B cell (primary cell): Measurements from ENCODE around the gene QRFP. TPM values are rescaled to one million over a fixed set of nuclear protein-coding genes. Genes with fewer than 3 reads are reported as not detected.

Source experiments
- ATAC-seq: fragments of 200-7000 bp; cut with Tn5 transposase; one replicate; pipeline ENCODE4 v1.10.0; 2021; ENCODE audit warnings: low read depth, mild to moderate bottlenecking, moderate number of reproducible peaks, moderate library complexity
- CTCF ChIA-PET: fragments of 350-600 bp; sonication (Branson Sonifier 250); formaldehyde crosslinking; loops from one replicate; lab custom pipeline; 2021; ENCODE audit warnings: antibody characterized with exemption, inconsistent platforms; lab: Charles Lee
- POLR2A ChIA-PET: fragments of 350-600 bp; sonication (Branson Sonifier 250); formaldehyde crosslinking; loops from one replicate; lab custom pipeline; 2021; ENCODE audit warnings: antibody characterized with exemption; lab: Charles Lee
- DNase-seq: peaks from one replicate; pipeline ENCODE4 v3.0.0; 2013
- H2AFZ ChIP-seq: 2 replicates; pipeline ENCODE4 v1.6.1; 2012; ENCODE audit warnings: mild to moderate bottlenecking, low read depth, low read length; ENCODE audit not compliant: insufficient read depth, poor library complexity, severe bottlenecking
- H3K27ac ChIP-seq, 2 donors: 1 replicate in 1 of 2; 2 replicates in 1 of 2; pipeline ENCODE4 v1.5.1; 2012 to 2013; ENCODE audit warnings: low read length in 2 of 2, mild to moderate bottlenecking in 2 of 2, moderate library complexity in 1 of 2
- H3K27me3 ChIP-seq, 4 experiments: fragments of 200-600 bp in 1 of 4; sonication (generic) in 1 of 4; replicated peaks in 1 of 4; 1 replicate in 2 of 4; 2 replicates in 2 of 4; pipeline versions ENCODE4 v1.6.1 to v1.7.0; 2013 to 2016; ENCODE audit warnings: low read length in 3 of 4, mild to moderate bottlenecking in 2 of 4, mixed read lengths in 1 of 4, moderate library complexity in 1 of 4; ENCODE audit not compliant: insufficient read depth in 4 of 4, control insufficient read depth in 3 of 4; ENCODE audit errors: control extremely low read depth in 1 of 4
- H3K36me3 ChIP-seq, 2 experiments: replicated peaks in 1 of 2; 1 replicate in 1 of 2; 2 replicates in 1 of 2; pipeline versions ENCODE4 v1.6.1 to v1.7.1; 2013; ENCODE audit warnings: low read length in 1 of 2; ENCODE audit not compliant: insufficient read depth in 2 of 2, control insufficient read depth in 1 of 2; ENCODE audit errors: control extremely low read depth in 1 of 2, extremely low read depth in 1 of 2
- H3K4me1 ChIP-seq, 2 donors: fragments of 200-600 bp in 1 of 2; sonication (generic) in 1 of 2; 1 replicate in 1 of 2; 2 replicates in 1 of 2; pipeline versions ENCODE4 v1.5.1 to v1.6.1; 2013 to 2017; ENCODE audit warnings: low read length in 2 of 2; ENCODE audit not compliant: control insufficient read depth in 2 of 2, insufficient read depth in 2 of 2
- H3K4me2 ChIP-seq: replicated peaks from 2 replicates; pipeline ENCODE3; 2012; ENCODE audit warnings: mild to moderate bottlenecking, low read depth, low read length; ENCODE audit not compliant: poor library complexity, severe bottlenecking
- H3K4me3 ChIP-seq, 5 experiments: fragments of 200-600 bp in 1 of 5; sonication (generic) in 1 of 5; 1 replicate in 3 of 5; 2 replicates in 2 of 5; pipeline versions ENCODE4 v1.5.1 to v1.7.0; 2011 to 2016; ENCODE audit warnings: low read length in 4 of 5, mild to moderate bottlenecking in 4 of 5, low read depth in 2 of 5, control low read depth in 1 of 5, moderate library complexity in 1 of 5; ENCODE audit not compliant: insufficient read depth in 1 of 5; ENCODE audit errors: control extremely low read depth in 1 of 5, extremely low read depth in 1 of 5
- H3K79me2 ChIP-seq: fragments of 200-600 bp; sonication (generic); one replicate; pipeline ENCODE4 v1.6.0; 2016; ENCODE audit warnings: low read length; ENCODE audit not compliant: control insufficient read depth, insufficient read depth
- H3K9ac ChIP-seq: fragments of 200-600 bp; sonication (generic); 2 replicates; pipeline ENCODE4 v1.6.1; 2017; ENCODE audit warnings: mild to moderate bottlenecking, low read length, moderate library complexity
- H3K9me3 ChIP-seq, 3 donors: one replicate each; pipeline versions ENCODE4 v1.6.1 to v1.7.1; 2013; ENCODE audit warnings: low read length in 2 of 3; ENCODE audit not compliant: control insufficient read depth in 2 of 3, insufficient read depth in 1 of 3; ENCODE audit errors: control extremely low read depth in 1 of 3
- H4K20me1 ChIP-seq: 2 replicates; pipeline ENCODE4 v1.6.0; 2012; ENCODE audit warnings: mild to moderate bottlenecking, low read length; ENCODE audit not compliant: insufficient read depth, control insufficient read depth, poor library complexity, severe bottlenecking
- H3K27ac Mint-ChIP-seq: one replicate; pipeline ENCODE4 v1.8.0; 2021; ENCODE audit warnings: mixed read lengths
- H3K27me3 Mint-ChIP-seq: one replicate; pipeline ENCODE4 v1.8.0; 2021; ENCODE audit warnings: mixed read lengths
- H3K4me1 Mint-ChIP-seq: one replicate; pipeline ENCODE4 v1.8.0; 2021; ENCODE audit warnings: mixed read lengths
- H3K4me3 Mint-ChIP-seq: one replicate; pipeline ENCODE4 v1.8.0; 2021; ENCODE audit warnings: mixed read lengths
- H3K9me3 Mint-ChIP-seq: one replicate; pipeline ENCODE4 v1.8.0; 2022; ENCODE audit warnings: mixed read lengths; ENCODE audit not compliant: insufficient read depth
- CTCF ChIP-seq: fragments of 200-600 bp; IDR thresholded peaks from one replicate; pipeline ENCODE4 v1.8.0; 2022; ENCODE audit warnings: antibody characterized with exemption, mild to moderate bottlenecking
- EZH2 ChIP-seq: IDR thresholded peaks from 2 replicates; pipeline ENCODE4 v1.6.1; 2012; ENCODE audit warnings: borderline replicate concordance, low read depth, mild to moderate bottlenecking, moderate library complexity, low read length; ENCODE audit not compliant: insufficient read depth, poor library complexity, severe bottlenecking
- WGBS: methylation state at CpG from one replicate; pipeline ENCODE4 v1.1.5; 2013; ENCODE audit warnings: missing lambda C conversion rate; ENCODE audit not compliant: insufficient coverage; 5-methylcytosine and 5-hydroxymethylcytosine counted together
- intact Hi-C: fragments of 100-400 bp; cut with micrococcal nuclease; formaldehyde crosslinking; loops from one replicate; pipeline ENCODE4 v1.10.0; 2022
- polyA plus RNA-seq: library from polyadenylated mRNA; depleted of rRNA; stranded (reverse); fragments of >200 nt; gene quantifications from 2 replicates; pipeline ENCODE4 v1.2.3, GENCODE V29; 2012
- total RNA-seq, 2 donors: library from RNA; stranded (reverse); fragments of 120-200 nt in 1 of 2; gene quantifications; 1 replicate in 1 of 2; 2 replicates in 1 of 2; pipeline versions ENCODE4 v1.2.3 to v1.2.4, GENCODE V29; 2013 to 2022

The QRFP gene
- total and polyA plus RNA-seq, 2 donors (not counting 1 experiment from before 2014, with no cell fraction given) = 0.07 TPM; not detected in 1

GRCh38 chr9:130932255-130933079, 35.9 kb upstream of the QRFP start:
- Mint-ChIP-seq H3K27me3 (peaks cover 49% of the 10 kb centered on the region), H3K27ac (peak overlapping the region; percentile 43)

More at GRCh38 chr9:130932255-130933079, 35.9 kb upstream of the QRFP start:
- TF ChIP-seq CTCF = no peak
- TF ChIP-seq EZH2 = no peak
- CTCF ChIA-PET = interaction anchor here (1.6 kb wide), 1 partner anchor 114 kb away, joined by 5 read pairs; no protein-coding TSS in a partner anchor
- no peak overlapping the region for H3K27ac ChIP-seq
- no peak overlapping the region for H2AFZ ChIP-seq
- peaks cover under 1 to 5% of the 10 kb centered on the region in 2 donors for H3K4me1 ChIP-seq
- POLR2A ChIA-PET = no interaction called here
- H3K36me3 ChIP-seq = no peaks in the 10 kb centered on the region
- intact Hi-C loops = no loop called here
- no peak overlapping the region for H3K4me3 Mint-ChIP-seq
- DNase-seq = no peak
- no peaks in the 10 kb centered on the region for H3K79me2 ChIP-seq
- H4K20me1 ChIP-seq = no peaks in the 10 kb centered on the region
- no peak overlapping the region for H3K4me2 ChIP-seq
- no peak overlapping the region for H3K9ac ChIP-seq
- no peak for ATAC-seq
- WGBS = 62% methylated on average over 18 of the region's 21 CpGs
- peaks cover 0 to 3% (median 0%) of the 10 kb centered on the region in 3 donors for H3K9me3 ChIP-seq
- H3K27me3 ChIP-seq = peaks cover 0 to 50% (median 26%) of the 10 kb centered on the region in 4 experiments
- H3K4me3 ChIP-seq = no peak overlapping the region
- H3K9me3 Mint-ChIP-seq = no peaks in the 10 kb centered on the region
- peaks cover 21% of the 10 kb centered on the region for H3K4me1 Mint-ChIP-seq
